IPS-18c (cell line): ENCODE measurements around the gene ITGA2B.
"Not testable (repeated sequence)": the region's sequence is repeated elsewhere in the genome, so short reads cannot be mapped to it uniquely, and the experiment has no call there.

Experiments
- H3K4me3 ChIP-seq: 2 replicates; pipeline ENCODE4 v1.7.0; 2013; ENCODE audit warnings: low read depth, mild to moderate bottlenecking, low read length, moderate library complexity; ENCODE audit not compliant: insufficient read depth
- H3K9me3 ChIP-seq: one replicate; pipeline ENCODE4 v1.6.1; 2013; ENCODE audit warnings: mild to moderate bottlenecking, low read length, moderate library complexity; ENCODE audit not compliant: control insufficient read depth, insufficient read depth

ITGA2B gene

DNA sequence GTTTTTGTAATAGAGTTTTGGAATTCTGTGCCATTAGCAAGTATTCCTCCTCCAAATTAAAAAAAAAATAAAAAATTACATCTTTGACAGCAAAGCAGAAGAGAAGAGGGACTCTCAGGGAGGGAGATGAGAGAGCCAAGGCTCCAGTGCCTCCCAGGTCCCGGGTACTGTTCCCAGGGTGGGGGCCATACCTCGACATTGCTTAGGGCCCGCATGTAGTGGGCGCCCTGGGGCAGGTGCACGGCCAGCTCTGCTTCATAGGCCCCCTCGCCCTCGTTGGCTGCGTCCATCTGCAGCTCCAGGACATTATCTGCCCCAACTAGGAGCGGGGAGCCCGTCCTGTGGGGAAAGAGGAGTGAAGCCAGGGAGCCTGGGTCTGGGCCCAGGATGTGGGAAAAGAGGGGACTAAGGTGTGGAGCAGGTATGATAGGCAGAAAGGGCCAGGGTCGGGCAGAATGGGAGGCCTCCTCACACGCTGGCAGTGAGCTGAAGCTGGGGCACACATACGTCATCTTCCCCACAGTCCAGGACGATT is 11.2 kb downstream of the ITGA2B start:
- no peaks in the 10 kb centered on the region for H3K9me3 ChIP-seq
- no peak overlapping the region for H3K4me3 ChIP-seq

- H3K9me3 ChIP-seq: no peaks in the 10 kb centered on the region
- no peak overlapping the region for H3K4me3 ChIP-seq
These were observed 12.7 kb downstream of the ITGA2B start for GRCh38 chr17:44376779-44377178.

- no peak overlapping the region for H3K4me3 ChIP-seq
These were observed 13.3 kb downstream of the ITGA2B start for GRCh38 chr17:44376124-44376523.

DNA sequence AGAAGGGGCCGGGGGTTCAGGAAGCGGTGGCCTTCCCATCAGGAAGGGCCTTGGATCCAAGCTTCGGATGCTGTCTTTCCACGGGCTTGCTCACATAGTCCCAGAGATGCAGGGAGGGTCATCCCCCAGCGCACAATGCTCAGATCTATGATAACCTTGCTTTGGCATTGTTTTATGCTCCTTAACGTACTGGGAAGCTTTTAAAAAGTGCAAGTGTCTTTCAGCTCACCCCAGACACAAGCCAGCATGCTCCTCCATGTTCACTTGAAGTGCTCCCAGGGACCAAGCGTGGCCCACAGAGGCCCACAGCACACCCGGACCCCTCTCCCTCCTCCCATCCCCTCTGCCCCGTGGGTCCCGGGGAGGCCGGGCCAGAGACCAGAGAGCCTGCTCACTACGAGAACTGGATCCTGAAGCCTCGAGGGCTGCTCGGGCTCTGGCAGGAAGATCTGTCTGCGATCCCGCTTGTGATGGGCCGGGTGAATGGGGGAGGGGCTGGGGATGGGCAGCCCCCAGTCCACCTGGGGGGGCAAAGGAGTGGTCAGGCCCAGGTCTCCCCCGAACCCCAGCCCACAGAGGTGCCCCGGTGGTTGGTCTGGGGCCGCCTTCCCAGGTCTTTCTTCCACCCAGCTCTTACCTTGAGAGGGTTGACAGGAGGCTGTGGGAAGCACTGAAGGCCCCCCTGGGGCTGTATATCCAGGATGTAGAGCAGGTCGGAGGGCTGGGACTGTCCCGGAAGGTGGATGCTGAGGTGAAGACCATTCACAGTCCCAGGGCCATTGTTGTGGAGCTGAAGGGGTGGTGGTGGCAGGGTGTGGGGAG is 14.0 kb downstream of the ITGA2B start:
- H3K9me3 ChIP-seq: no peaks in the 10 kb centered on the region
- H3K4me3 ChIP-seq: no peak overlapping the region

More at GRCh38 chr17:44376124-44376523, 13.3 kb downstream of the ITGA2B start:
- no peaks in the 10 kb centered on the region for H3K9me3 ChIP-seq

DNA sequence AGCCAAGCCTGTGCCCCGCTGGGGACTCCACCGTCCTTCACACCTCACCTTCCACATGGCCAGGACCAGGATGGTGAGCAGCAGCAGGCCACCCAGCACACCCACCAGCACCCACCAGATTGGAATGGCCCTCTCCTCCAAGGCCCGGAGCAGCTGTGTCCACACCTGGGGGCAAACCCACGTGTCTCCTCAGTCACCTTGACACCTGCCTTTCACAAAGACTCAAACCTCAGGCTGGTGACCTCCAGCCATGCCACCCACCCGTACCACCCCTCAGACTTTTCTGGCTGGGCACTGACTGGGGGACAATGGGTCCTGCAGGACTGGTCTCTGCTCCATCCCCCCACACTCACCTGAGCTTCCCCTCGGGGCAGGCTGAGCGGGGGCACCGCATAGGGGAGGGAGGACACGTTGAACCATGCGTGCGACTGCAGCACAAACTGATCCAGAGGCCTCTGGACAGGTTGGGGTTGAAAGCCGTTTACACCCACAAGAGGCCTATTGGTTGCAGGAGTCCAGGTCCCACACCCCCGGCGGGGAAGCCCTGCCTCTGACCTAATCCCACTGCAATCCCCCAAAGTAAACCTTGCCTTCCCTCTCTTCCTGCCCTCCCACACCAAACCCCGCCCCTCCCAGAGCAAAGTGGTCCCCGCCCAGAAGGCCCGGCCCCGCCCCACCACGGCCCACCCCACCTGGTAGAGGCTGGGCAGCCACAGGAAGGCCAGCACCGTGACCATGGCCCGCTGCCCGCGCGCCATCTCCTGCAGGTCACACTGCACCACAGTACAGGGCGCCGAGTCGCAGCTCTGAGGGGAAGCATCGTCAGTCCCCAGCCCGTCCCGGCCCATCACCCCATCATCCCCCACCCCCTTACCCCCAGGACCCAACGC is 14.9 kb downstream of the ITGA2B start:
- Histone ChIP-seq H3K9me3 (no peaks in the 10 kb centered on the region), H3K4me3 (peak overlapping the region; percentile 11; the same call in 1 of the 2 replicates)

- Histone ChIP-seq H3K4me3 (no peak overlapping the region; the same call in 1 of the 2 replicates), H3K9me3 (no peaks in the 10 kb centered on the region)
These were observed 17.4 kb downstream of the ITGA2B start for GRCh38 chr17:44372036-44372435.

DNA sequence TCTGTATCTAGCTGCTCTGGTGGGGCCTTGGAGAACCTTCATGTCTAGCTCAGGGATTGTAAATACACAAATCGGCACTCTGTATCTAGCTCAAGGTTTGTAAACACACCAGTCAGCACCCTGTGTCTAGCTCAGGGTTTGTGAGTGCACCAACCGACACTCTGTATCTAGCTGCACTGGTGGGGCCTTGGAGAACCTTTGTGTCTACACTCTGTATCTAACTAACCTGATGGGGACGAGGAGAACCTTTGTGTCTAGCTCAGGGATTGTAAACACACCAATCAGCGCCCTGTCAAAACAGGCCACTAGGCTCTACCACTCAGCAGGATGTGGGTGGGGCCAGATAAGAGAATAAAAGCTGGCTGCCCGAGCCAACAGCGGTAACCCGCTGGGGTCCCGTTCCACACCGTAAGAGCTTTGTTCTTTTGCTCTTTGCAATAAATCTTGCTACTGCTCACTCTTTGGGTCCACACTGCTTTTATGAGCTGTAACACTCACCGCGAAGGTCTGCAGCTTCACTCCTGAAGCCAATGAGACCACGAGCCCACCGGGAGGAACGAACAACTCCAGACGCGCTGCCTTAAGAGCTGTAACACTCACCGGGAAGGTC is 19.9 kb downstream of the ITGA2B start:
- H3K4me3 ChIP-seq, H3K9me3 ChIP-seq: not testable (repeated sequence)

- not testable (repeated sequence) for H3K9me3 ChIP-seq, H3K4me3 ChIP-seq
These were observed 20.8 kb downstream of the ITGA2B start for GRCh38 chr17:44368391-44369243.

GRCh38 chr17:44367231-44367979 is 22.0 kb downstream of the ITGA2B start:
- Histone ChIP-seq H3K9me3 (peaks cover 4% of the 10 kb centered on the region), H3K4me3 (no peak overlapping the region)

DNA sequence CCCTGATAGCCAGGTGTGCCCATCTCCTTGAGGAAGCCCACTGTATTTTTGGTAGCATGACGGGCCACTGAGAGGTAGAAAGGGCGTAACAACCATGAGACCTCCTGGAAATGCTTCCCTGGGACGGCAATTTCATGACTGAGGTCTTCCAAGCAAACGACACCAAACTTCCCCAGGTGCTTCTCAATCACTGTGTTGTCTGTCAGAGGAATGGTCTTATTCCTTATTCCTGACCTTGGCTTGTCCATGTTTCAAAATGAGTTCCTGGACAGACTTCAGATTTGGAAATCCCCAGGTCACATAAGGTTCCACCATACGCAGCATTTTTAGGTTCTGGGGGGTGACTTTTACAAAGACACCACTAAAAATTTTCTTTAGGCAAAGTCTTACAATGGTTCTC is 24.4 kb downstream of the ITGA2B start:
- not testable (repeated sequence) for H3K9me3 ChIP-seq, H3K4me3 ChIP-seq

- peaks cover 4% of the 10 kb centered on the region for H3K9me3 ChIP-seq
- peak within 1 kb of the TSS; percentile 77 for H3K4me3 ChIP-seq
These were observed 25.8 kb downstream of the ITGA2B start, which contains the start of gene FAM171A2 for GRCh38 chr17:44363613-44364159. FAM171A2 (minus strand) TSS chr17:44363853; CDS start chr17:44363714, 139 bp downstream.

DNA sequence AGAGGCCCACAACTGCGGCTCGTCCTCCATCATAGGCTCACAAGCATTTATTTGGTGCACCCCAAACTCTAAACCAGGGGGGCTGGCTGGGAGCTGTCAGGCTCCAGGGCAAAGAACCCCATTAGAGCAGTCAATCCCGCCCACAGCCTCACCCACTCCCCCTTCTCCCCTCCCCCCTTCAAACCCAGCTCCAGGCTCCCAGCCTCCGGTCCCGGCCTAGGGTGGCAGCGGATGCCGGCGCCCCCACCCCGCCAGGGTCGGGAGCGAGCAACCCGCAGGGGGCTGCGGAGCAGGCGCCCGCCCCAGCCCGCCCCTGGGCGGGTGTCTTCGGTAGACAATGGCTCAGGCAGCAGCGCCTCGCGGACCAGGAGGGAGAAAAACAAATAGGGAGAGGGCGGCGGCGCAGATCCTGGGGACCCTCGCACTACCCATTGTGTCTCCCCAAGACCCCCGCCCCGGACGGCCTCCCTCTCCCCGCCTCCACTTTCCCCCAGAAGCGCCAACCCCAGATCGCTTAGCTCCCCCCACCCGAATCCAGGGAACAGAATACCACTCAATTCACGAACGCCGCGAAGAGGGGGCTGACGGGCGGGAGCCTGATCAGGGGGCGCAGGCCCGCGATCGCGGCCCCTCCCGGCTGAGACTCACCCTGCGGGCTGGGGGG is 26.4 kb downstream of the ITGA2B start:
- Histone ChIP-seq H3K4me3 (peak overlapping the region; percentile 77), H3K9me3 (peaks cover 4% of the 10 kb centered on the region)

GRCh38 chr17:44362459-44362948 is 26.9 kb downstream of the ITGA2B start:
- Histone ChIP-seq H3K9me3 (peaks cover 4% of the 10 kb centered on the region), H3K4me3 (peak overlapping the region; percentile 77)

- Histone ChIP-seq H3K4me3 (no peak overlapping the region), H3K9me3 (peaks cover 4% of the 10 kb centered on the region)
These were observed 27.9 kb downstream of the ITGA2B start for GRCh38 chr17:44361292-44362260.
